ENCODE measurements around the gene COL20A1.

The COL20A1 gene

GRCh38 chr20:63288581-63289251 lies 4.3 kb upstream of the COL20A1 start:
- no peak for DNase-seq
- peaks cover 3% of the 10 kb centered on the region for H3K4me1 Mint-ChIP-seq
- H3K9me3 Mint-ChIP-seq = no peaks in the 10 kb centered on the region
- CTCF ChIA-PET = interaction anchor here (1.0 kb wide), 1 partner anchor 66 kb away, joined by 4 read pairs; no protein-coding TSS in a partner anchor
- no peak overlapping the region for H3K4me3 Mint-ChIP-seq
- H3K27ac Mint-ChIP-seq = no peak overlapping the region
- peaks cover 6% of the 10 kb centered on the region for H3K27me3 Mint-ChIP-seq
- H3K36me3 Mint-ChIP-seq = peaks cover 12% of the 10 kb centered on the region

GRCh38 chr20:63289311-63290135 lies 3.5 kb upstream of the COL20A1 start:
- Mint-ChIP-seq H3K27ac (no peak overlapping the region), H3K27me3 (peaks cover 15% of the 10 kb centered on the region), H3K9me3 (no peaks in the 10 kb centered on the region), H3K4me3 (no peak overlapping the region), H3K36me3 (peaks cover 12% of the 10 kb centered on the region), H3K4me1 (no peaks in the 10 kb centered on the region)
- no peak for DNase-seq
- CTCF ChIA-PET = no interaction called here

- Mint-ChIP-seq H3K4me3 (no peak overlapping the region), H3K27me3 (peaks cover 21% of the 10 kb centered on the region), H3K36me3 (peaks cover 12% of the 10 kb centered on the region), H3K4me1 (peaks cover 3% of the 10 kb centered on the region), H3K9me3 (no peaks in the 10 kb centered on the region), H3K27ac (no peak overlapping the region)
- CTCF ChIA-PET = interaction anchor here (1.3 kb wide), 1 partner anchor 27 kb away, joined by 3 read pairs; no protein-coding TSS in a partner anchor
- no peak for DNase-seq
Measured at GRCh38 chr20:63290136-63290676, 2.8 kb upstream of the COL20A1 start.

GRCh38 chr20:63290677-63291472 lies 2.1 kb upstream of the COL20A1 start:
- DNase-seq = peak; percentile 68
- CTCF ChIA-PET = interaction anchor here (1.3 kb wide), 1 partner anchor 26 kb away, joined by 3 read pairs; no protein-coding TSS in a partner anchor
- Mint-ChIP-seq H3K9me3 (no peaks in the 10 kb centered on the region), H3K27me3 (peaks cover 28% of the 10 kb centered on the region), H3K36me3 (peaks cover 10% of the 10 kb centered on the region), H3K27ac (no peak overlapping the region), H3K4me3 (no peak overlapping the region), H3K4me1 (peaks cover 10% of the 10 kb centered on the region)

GRCh38 chr20:63291811-63292210 lies 1.2 kb upstream of the COL20A1 start:
- Mint-ChIP-seq H3K4me3 (no peak overlapping the region), H3K27me3 (peaks cover 34% of the 10 kb centered on the region), H3K4me1 (peaks cover 13% of the 10 kb centered on the region), H3K27ac (no peak overlapping the region), H3K9me3 (no peaks in the 10 kb centered on the region), H3K36me3 (peaks cover 9% of the 10 kb centered on the region)
- no peak for DNase-seq
- CTCF ChIA-PET = interaction anchor here (1.3 kb wide), 1 partner anchor 25 kb away, joined by 3 read pairs; no protein-coding TSS in a partner anchor

GRCh38 chr20:63292292-63292701 lies 689 bp upstream of the COL20A1 start:
- DNase-seq = no peak
- Mint-ChIP-seq H3K4me3 (no peak overlapping the region), H3K9me3 (no peaks in the 10 kb centered on the region), H3K27ac (no peak overlapping the region), H3K27me3 (peaks cover 38% of the 10 kb centered on the region), H3K4me1 (peaks cover 13% of the 10 kb centered on the region), H3K36me3 (peaks cover 7% of the 10 kb centered on the region)
- CTCF ChIA-PET = no interaction called here

- CTCF ChIA-PET = no interaction called here
- DNase-seq = no peak
- H3K27me3 Mint-ChIP-seq = peaks cover 46% of the 10 kb centered on the region
- no peak overlapping the region for H3K4me3 Mint-ChIP-seq
- H3K36me3 Mint-ChIP-seq = peaks cover 4% of the 10 kb centered on the region
- H3K4me1 Mint-ChIP-seq = peaks cover 13% of the 10 kb centered on the region
- H3K9me3 Mint-ChIP-seq = no peaks in the 10 kb centered on the region
- no peak overlapping the region for H3K27ac Mint-ChIP-seq
Measured at GRCh38 chr20:63293456-63293855, 470 bp downstream of the COL20A1 start.

- Mint-ChIP-seq H3K4me1 (peaks cover 13% of the 10 kb centered on the region), H3K4me3 (no peak overlapping the region), H3K9me3 (no peaks in the 10 kb centered on the region), H3K36me3 (peaks cover under 1% of the 10 kb centered on the region), H3K27ac (no peak overlapping the region), H3K27me3 (peaks cover 50% of the 10 kb centered on the region)
- DNase-seq = no peak
- CTCF ChIA-PET = interaction anchor here (0.9 to 1.9 kb wide), 2 partner anchors 13 to 71 kb away, joined by 3 to 10 read pairs; no protein-coding TSS in a partner anchor
Measured at GRCh38 chr20:63293871-63294535, 1.0 kb downstream of the COL20A1 start.

- no peak overlapping the region for H3K4me3 Mint-ChIP-seq
- peaks cover 13% of the 10 kb centered on the region for H3K4me1 Mint-ChIP-seq
- H3K9me3 Mint-ChIP-seq = no peaks in the 10 kb centered on the region
- H3K36me3 Mint-ChIP-seq = no peaks in the 10 kb centered on the region
- peaks cover 54% of the 10 kb centered on the region for H3K27me3 Mint-ChIP-seq
- no peak overlapping the region for H3K27ac Mint-ChIP-seq
- CTCF ChIA-PET = interaction anchor here (0.9 to 1.9 kb wide), 2 partner anchors 14 to 72 kb away, joined by 3 to 10 read pairs; no protein-coding TSS in a partner anchor
- DNase-seq = no peak
Measured at GRCh38 chr20:63294536-63294900, 1.5 kb downstream of the COL20A1 start.

GRCh38 chr20:63295018-63295417 lies 2.0 kb downstream of the COL20A1 start:
- H3K27ac Mint-ChIP-seq = no peak overlapping the region
- DNase-seq = no peak
- H3K27me3 Mint-ChIP-seq = peaks cover 54% of the 10 kb centered on the region
- H3K9me3 Mint-ChIP-seq = no peaks in the 10 kb centered on the region
- no peak overlapping the region for H3K4me3 Mint-ChIP-seq
- H3K4me1 Mint-ChIP-seq = peaks cover 13% of the 10 kb centered on the region
- H3K36me3 Mint-ChIP-seq = no peaks in the 10 kb centered on the region
- CTCF ChIA-PET = interaction anchor here (0.9 to 1.9 kb wide), 2 partner anchors 14 to 72 kb away, joined by 3 to 10 read pairs; no protein-coding TSS in a partner anchor

- peak; percentile 39 for DNase-seq
- Mint-ChIP-seq H3K27ac (no peak overlapping the region), H3K36me3 (no peaks in the 10 kb centered on the region), H3K4me3 (no peak overlapping the region), H3K9me3 (no peaks in the 10 kb centered on the region), H3K27me3 (peaks cover 54% of the 10 kb centered on the region), H3K4me1 (peaks cover 13% of the 10 kb centered on the region)
- CTCF ChIA-PET = interaction anchor here (1.9 kb wide), 1 partner anchor 72 kb away, joined by 10 read pairs; no protein-coding TSS in a partner anchor
Measured at GRCh38 chr20:63295422-63295821, 2.4 kb downstream of the COL20A1 start.

- CTCF ChIA-PET = interaction anchor here (1.9 kb wide), 1 partner anchor 73 kb away, joined by 10 read pairs; no protein-coding TSS in a partner anchor
- H3K27ac Mint-ChIP-seq = no peak overlapping the region
- H3K4me3 Mint-ChIP-seq = no peak overlapping the region
- H3K27me3 Mint-ChIP-seq = peaks cover 54% of the 10 kb centered on the region
- DNase-seq = no peak
- H3K36me3 Mint-ChIP-seq = no peaks in the 10 kb centered on the region
- no peaks in the 10 kb centered on the region for H3K9me3 Mint-ChIP-seq
- peaks cover 13% of the 10 kb centered on the region for H3K4me1 Mint-ChIP-seq
Measured at GRCh38 chr20:63295846-63296245, 2.9 kb downstream of the COL20A1 start.

- Mint-ChIP-seq H3K4me1 (peaks cover 13% of the 10 kb centered on the region), H3K27ac (no peak overlapping the region), H3K4me3 (no peak overlapping the region), H3K36me3 (no peaks in the 10 kb centered on the region), H3K9me3 (no peaks in the 10 kb centered on the region), H3K27me3 (peaks cover 54% of the 10 kb centered on the region)
- no peak for DNase-seq
- CTCF ChIA-PET = no interaction called here
Measured at GRCh38 chr20:63296531-63297299, 3.7 kb downstream of the COL20A1 start.
